SH-SY5Y (cell line): Measurements from ENCODE around the gene SUMO4.

ENCODE experiments used
- GATA2 ChIP-seq: IDR thresholded peaks from 2 replicates; pipeline ENCODE4 v1.6.1; 2011; ENCODE audit warnings: mild to moderate bottlenecking, low read depth, low read length
- GATA3 ChIP-seq: IDR thresholded peaks from 2 replicates; pipeline ENCODE4 v1.6.1; 2011; ENCODE audit warnings: low read depth, mild to moderate bottlenecking, low read length, moderate library complexity

GRCh38 chr6:149429427-149430360 lies 29.6 kb downstream of the SUMO4 start:
- TF ChIP-seq GATA3 (no peak), GATA2 (no peak)
